HG03442 (cell line): ENCODE data around the gene SPDYE18.
"Not testable (repeated sequence)": the region's sequence is repeated elsewhere in the genome, so short reads cannot be mapped to it uniquely, and the experiment has no call there.

Experiments
- ATAC-seq: cut with Tn5 transposase; IDR thresholded peaks from one replicate; pipeline ENCODE4 v1.9.1; 2021; ENCODE audit warnings: mild to moderate bottlenecking, moderate library complexity; ENCODE audit not compliant: unreplicated experiment

SPDYE18 gene, protein sequence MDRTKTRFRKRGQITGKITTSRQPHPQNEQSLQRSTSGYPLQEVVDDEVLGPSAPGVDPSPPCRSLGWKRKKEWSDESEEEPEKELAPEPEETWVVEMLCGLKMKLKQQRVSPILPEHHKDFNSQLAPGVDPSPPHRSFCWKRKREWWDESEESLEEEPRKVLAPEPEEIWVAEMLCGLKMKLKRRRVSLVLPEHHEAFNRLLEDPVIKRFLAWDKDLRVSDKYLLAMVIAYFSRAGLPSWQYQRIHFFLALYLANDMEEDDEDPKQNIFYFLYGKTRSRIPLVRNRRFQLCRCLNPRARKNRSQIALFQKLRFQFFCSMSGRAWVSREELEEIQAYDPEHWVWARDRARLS

DNA sequence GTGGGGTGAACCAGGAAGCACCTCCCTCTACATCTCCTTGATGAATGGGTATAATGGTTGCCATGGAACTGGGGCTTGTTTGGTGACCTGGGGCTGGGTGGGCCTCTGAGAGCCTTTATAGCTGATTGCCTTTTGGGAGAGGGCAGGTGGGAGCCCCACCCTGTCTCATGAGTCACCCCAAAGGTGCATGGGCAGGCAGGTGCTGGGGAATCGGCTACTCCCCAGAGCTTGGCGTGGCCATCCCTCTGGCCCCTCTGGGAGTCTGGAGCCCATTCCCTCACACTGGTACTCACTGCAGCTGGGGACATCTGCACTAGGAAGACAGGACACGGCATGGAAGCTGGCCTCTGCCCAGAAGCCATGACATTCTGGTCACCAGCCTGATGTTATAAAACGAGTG lies at the start of gene SPDYE18:
Gene SPDYE18 (minus strand): TSS at position 2 of the 400 bp plus-strand sequence. CDS start 2,046 bp downstream, outside the sequence.
- ATAC-seq = not testable (repeated sequence)

DNA sequence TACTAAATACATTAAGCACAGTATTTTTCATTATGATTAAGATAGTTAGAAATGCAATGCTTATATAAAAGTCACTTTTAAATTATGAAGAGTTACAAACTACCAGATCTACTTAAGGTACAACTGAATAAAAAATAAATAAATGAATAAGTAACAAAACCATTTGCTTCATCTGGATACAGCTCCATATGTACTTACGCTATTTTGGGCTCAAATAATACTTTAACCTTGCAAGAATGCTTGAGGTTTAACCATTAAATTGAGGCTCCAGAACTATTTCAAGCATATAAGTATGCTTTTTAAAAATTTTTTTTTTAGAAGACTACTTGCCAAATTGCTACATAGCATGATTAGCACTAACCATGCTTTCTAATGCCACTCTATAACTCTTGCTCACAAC lies 46.0 kb upstream of the SPDYE18 start:
- ATAC-seq = not testable (repeated sequence)

DNA sequence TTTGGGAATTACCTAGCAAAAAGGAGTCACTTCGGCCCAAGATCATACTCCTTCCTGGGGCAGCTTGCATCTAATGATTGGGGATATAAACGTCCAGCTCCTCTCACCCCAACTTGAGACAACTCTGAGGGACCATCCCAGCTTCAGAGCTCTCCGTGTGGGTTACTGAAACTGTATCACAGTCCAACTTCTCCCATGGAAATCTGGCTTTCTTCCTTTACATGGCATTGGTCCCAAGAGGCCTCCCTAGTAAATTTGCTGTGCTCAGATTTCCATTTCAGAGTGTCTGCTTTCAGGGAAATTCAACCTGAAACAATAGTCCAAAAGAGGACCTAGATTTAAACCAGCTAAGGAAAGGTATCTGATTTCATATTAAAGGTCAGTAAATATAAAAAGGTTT lies 45.3 kb upstream of the SPDYE18 start:
- not testable (repeated sequence) for ATAC-seq

DNA sequence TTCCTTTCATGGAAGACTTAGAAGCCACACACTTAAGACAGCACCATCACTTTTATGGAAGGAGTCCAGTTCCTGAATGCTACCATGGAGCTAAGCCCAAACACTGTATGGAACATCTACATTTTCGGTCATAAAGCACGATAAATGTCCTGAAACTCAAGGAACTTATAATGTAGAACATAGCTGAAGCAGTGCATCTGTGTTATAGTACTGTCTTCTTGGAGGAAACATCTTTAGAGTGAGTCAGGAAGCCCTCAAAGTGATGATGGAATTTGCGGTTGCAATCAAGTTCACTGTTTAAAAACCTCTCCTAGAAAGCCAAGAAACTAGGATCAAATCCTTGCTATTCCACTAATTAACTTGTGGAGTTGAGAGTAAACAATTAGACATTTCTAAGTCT lies 43.5 kb upstream of the SPDYE18 start:
- not testable (repeated sequence) for ATAC-seq

DNA sequence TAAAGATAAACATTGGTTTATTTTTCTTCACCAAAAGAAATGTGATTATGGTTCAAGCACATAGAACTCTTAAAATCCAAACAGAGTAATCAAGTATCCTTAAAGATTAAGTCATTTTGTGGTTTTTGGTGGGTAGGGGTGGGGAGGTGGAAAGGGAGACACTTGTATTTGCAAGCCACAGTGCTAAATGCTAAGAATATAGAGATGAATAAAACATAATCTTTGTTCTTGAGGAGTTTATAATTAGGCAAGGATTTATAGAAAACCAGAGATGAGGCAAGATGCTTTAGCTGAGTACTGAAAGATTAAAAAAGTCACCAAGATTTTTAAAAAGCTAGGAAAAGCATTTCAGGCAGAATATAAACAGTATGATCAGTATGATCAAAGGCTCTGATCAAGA lies 40.3 kb upstream of the SPDYE18 start:
- not testable (repeated sequence) for ATAC-seq

DNA sequence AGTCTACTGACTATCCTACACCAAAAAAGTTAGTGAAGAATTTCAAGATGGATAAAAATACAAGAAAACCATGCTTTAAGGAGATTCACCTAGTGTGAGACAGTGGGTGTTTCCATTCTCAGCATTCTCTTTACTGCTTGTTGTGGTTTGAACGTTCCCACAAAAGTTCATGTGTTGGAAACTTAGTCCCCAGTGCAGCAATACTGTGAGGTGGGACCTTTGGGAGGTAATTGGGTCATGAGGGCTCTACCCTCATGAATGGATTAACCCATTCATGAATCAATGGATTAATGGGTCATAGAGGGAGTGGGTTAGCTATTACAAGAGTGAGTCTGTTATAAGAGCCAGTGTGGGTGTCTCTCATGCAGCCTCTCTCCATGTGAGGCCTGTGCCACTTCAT lies 38.8 kb upstream of the SPDYE18 start:
- peak; percentile 39 for ATAC-seq

DNA sequence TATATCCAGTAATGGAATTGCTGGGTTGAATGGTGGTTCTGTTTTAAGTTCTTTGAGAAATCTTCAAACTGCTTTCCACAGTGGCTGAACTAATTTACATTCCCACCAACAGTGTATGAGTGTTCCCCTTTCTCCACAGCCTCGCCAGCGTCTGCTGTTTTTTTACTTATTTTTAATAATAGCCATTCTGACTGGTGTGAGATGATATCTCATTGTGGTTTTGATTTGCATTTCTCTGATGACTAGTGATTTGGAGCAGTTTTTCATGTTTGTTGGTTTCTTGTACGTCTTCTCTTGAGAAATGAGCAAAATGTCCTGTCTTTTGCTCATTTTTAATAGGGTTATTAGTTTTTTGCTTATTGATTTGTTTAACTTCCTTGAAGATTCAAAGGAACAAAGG lies 38.1 kb upstream of the SPDYE18 start:
- ATAC-seq = peak; percentile 63

DNA sequence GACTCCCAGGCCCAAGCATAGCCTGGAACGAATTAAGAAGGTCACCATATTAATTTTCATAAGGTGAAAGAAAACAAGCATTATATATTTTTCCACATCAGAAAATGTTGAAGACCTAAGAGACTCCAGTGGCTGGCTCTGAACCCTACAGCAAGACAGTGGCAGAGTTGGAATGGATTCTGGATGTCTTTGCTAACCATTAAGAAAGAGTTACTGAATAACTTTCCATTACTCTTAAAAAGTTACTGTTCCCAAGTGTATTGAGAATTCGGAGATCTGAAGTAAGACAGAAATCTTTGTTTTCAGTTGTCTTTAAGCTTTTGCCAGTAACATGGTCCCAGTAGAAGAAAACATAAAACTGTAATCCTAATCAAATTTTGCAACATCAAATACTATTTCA lies 29.9 kb upstream of the SPDYE18 start:
- not testable (repeated sequence) for ATAC-seq

DNA sequence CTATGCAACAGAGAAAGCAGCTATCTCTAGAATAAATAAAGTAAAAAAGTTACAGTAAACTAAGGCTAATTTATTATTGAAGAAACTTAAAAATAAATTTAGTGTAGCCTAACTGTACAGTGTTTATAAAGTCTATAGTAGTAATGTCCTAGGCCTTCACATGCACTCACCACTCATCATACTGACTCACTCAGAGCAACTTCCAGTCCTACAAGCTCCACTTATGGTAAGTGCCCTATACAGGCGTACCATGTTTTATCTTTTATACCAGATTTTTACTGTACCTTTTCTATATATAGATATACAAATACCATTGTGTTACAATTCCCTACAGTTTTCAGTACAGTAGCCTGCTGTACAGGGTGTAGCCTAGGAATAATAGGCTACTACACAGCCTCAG lies 19.8 kb upstream of the SPDYE18 start:
- not testable (repeated sequence) for ATAC-seq

DNA sequence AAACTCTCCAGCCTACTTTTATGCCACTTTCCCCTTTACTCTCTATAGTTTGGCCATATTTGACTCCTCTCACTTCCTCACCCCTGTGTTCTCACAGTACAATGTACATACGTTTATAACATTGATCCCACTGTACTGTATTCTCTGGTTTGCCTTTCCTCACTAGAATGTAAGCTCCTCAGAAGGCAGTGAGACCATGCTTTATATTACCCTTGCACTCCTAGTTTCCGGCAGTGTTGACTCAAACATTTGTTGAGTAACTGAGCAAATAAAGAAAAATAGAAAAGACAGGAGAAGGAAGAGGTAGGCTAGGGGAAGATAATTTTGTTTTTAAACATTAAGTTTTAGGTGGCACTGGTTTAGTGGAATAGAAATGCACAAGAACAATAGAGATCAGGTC lies 17.9 kb upstream of the SPDYE18 start:
- ATAC-seq = not testable (repeated sequence)

DNA sequence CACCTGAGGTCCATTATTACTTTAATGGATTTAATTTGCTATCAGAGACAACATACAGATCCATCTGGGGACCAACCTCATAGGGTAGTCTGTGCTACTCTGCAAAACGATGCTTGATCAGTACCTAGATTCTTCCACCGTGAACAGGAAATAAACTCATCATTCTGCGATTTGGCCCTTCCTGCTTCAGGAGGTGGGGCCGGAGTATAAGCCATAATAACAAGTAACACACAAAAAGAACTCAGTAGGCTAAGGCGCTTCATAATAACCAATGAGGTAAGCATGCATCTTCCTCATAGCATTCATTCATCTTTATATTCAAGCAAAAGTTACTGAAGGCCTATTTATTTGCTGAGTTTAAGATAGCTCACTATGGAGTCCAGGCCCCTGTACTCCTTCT lies 17.3 kb upstream of the SPDYE18 start:
- ATAC-seq = not testable (repeated sequence)

DNA sequence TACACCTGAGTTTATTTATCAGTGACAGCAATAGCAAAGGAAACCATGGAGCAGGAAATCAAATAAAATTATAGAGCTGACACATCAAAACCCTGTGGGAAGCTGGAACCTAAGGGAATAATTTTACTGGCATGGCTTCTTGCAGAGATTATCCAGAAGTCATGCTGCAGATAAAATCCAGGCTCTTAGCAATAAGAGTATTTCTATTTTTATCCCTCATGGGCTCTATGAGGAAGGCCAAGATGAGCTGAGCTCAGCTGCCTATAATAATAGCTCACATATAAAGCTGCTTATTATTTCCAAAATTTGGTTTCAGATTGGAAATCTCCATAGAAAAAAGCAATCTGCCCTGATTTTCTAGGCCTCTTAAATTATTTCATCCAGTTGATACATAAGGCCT lies 16.8 kb upstream of the SPDYE18 start:
- not testable (repeated sequence) for ATAC-seq

DNA sequence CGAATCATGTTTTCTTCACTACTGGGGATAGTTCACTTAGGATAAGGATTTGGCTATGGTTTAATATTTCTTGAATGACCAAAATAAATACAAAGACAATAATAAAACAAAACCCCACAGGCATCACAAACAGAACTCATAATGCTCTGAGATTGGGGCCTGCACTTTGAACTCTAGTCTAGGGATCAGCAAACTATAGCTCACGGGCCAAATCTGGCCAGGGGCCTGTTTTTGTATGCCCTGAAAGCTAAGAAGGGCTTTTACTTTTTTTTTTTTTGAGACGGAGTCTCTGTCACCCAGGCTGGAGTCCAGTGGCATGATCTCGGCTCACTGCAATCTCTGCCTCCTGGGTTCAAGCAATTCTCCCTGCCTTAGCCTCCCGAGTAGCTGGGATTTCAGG lies 14.7 kb upstream of the SPDYE18 start:
- not testable (repeated sequence) for ATAC-seq

DNA sequence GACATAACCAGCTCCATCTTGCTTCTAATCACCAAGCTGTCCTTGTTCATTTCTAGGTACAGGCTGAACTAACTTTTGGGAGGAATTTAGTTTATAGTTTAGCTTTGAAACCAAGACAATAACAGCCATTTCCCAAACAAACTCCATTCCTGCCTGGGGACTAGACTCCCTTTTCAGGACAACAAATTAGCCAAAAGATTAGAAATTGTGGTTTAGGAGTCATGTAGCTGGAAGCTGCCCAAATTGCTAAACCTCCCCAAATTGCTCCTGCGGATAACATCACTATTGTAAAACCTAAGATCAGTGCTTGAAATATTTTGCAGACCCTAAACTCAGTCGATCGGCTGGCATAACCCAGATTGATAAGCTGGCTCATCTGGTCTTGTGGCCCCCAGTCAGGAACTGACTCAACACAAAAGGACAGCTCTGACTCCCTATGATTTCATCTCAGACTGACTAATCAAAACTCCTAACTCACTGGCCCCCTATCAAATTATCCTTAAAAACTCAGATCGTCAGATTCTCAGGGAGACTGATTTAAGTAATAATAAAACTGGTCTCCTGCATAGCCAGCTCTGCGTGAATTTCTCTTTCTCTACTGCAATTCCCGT lies 12.5 kb upstream of the SPDYE18 start:
- not testable (repeated sequence) for ATAC-seq

DNA sequence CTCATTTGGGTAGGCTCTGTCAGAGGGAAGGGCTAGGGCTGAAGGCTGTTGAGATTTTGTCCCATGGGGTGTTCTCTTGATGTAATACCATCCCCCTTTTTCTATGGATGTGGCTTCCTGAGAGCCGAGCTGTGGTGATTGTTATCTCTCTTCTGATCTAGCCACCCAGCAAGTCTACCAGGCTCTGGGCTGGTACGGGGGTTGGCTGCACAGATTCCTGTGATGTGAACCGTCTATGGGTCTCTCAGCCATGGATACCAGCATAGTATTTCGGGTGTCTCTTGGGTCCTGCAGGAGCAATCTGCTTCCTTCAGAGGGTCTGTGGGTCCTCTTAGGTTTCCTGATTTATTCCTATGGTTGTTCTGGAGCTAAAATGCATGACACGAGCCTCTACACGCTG lies 8.8 kb upstream of the SPDYE18 start:
- ATAC-seq = not testable (repeated sequence)

DNA sequence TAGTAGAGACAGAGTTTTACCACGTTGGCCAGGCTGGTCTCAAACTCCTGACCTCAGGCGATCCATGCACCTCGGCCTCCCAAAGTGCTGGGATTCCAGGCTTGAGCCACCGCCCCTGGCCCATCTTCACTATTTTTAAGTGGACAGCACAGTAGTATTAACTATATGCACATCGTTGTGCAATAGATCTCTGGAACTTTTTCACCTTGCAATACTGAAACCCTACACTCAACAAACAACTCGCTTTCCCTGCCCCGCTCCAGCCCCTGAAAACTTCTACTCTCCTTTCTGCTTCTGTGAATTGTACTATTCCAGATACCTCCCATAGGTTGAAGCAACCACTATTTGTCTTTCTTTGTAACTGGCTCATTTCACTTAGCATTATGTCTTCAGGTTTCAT lies 3.5 kb upstream of the SPDYE18 start:
- not testable (repeated sequence) for ATAC-seq

DNA sequence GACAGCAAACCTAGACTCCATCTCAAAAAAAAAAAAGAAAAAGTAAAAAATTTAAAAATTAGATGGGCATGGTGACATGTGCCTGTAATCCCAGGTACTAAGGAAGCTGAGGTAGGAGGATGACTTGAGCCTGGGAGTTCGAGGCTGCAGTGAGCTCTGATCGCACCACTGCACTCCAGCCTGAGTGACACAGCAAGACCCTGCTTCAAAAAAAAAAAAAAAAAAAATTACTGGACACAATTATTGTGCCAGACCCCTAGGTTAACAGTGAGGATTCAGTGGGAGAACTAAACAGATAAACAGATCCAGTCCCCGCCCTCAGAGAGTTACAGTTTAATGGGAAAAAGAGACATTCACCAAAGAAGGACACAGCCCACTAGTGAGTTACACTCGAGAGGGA lies 1.4 kb upstream of the SPDYE18 start:
- not testable (repeated sequence) for ATAC-seq

DNA sequence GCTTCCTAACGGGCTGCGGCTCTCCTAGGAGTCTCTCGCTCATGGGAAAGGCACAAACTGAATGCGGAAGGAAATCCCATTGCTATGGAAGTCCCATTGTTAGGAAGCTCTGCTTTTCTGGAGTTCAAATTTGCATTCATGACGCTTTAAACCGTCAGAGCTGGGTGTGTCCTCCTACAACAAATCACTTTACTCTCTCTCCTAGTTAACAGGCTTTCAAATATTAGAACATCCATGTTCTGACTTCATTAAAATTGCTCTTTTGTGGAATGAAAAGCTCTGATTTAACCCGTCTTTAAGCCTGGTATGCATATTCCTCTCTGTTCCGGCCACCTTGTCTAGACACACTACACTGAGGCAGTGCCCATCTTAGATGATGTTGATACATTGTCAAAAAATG lies 30.1 kb downstream of the SPDYE18 start, which contains the start of gene SPDYE17:
Gene SPDYE17 (minus strand): TSS at position 101 of the 400 bp plus-strand sequence. CDS start 1,791 bp downstream, outside the sequence.
- ATAC-seq = not testable (repeated sequence)

DNA sequence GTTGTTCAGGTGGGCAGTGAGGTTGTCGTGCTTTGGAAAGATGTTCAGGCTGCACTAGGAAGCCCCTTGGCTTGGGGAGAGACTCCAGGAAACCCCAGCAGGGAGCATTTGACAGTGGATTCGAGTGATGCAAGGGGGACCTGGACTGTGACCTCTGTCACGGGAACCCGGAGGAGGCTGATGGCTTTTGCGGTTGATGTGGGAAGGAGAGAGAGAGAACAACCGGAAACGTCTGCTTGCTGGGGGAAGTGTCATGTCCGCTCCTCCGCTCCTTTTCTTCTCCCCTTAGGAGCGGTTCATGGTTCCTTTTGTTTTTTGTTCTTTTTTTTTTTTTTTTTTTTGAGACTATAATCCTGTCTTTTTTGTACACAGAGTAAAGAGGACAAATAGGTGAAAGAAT lies 36.0 kb downstream of the SPDYE18 start:
- ATAC-seq = not testable (repeated sequence)

DNA sequence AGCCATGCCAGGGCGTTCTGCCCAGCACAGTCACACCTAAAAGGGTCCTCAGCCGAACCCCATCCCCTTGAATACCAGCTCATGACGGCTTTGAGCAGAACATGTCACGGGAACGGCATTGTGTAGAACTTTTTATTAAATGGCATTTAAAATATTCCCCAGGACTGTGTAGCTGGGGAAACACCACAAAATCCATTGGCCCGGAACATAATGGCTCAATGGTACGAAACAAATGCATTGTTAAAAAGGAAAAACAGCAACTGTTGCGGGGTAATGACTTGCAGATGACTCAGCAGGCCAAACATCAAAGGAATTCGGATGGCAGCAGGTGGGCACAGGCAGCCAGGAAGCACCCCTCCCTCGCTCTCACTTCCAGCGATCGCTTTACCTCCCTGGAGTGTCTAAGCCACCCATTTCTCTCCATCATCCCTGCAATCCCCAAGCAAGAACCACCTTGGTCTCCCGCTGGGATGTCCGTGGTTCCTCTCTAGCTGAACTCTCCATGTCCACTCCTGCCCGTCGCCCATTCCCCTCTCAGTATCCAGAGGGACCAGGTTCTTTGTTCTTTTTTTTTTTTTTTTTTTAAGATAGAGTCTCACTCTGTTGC lies 52.2 kb downstream of the SPDYE18 start:
- ATAC-seq = not testable (repeated sequence)

DNA sequence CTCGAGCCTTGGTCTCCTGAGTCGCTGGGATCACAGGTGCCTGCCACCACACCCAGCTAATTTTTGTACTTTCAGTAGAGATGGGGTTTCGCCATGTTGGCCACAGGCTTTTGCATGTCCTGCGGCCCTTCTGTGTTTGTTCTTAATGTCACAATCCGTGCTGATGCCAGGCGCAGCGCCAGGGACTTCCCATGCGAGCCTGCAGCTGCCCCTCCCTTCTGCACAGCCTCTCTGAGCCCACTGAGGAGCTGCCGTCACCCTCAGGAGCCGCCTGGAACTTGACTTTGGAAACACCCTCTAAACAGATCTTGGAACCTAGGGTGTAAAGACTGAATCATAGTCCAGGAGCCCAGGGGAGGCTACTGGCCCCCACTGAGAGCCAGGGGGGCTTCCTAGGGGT lies 54.4 kb downstream of the SPDYE18 start:
- not testable (repeated sequence) for ATAC-seq
